ENCODE data around the gene ESRRA. TPM values are rescaled to one million over a fixed set of nuclear protein-coding genes. Genes with fewer than 3 reads are reported as not detected.
"Not testable (repeated sequence)": the region's sequence is repeated elsewhere in the genome, so short reads cannot be mapped to it uniquely, and the experiment has no call there.

The ESRRA gene
- total RNA-seq, 4 donors from 2014 or later, result 65.0 to 93.6 (median 74.3) TPM

DNA sequence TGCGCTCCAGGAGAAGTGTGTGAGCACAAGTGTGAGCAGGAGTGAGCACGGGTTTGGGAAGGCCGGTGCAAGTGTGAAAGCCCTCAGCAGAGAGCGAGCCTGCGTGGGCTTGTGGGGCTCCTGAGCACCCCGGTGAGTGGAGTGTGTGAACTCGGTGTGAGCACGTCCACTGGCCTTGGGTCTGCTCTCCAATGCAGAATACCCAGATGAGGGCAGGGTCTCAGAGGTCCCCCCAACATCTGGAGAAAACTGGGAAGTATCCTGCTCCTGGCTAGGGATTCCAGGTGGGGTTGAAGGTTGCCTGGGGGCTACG, 1.2 kb downstream of the ESRRA start:
- H3K36me3 ChIP-seq, result no peaks in the 10 kb centered on the region
- 23% methylated on average over 6 of the region's 9 CpGs for WGBS
- H3K27ac ChIP-seq, result peak overlapping the region; percentile 96
- no peaks in the 10 kb centered on the region for H3K9me3 ChIP-seq
- no peak for DNase-seq (ENCODE audit: low spot score in 2 of 2)
- H3K4me1 ChIP-seq, result peaks cover 39% of the 10 kb centered on the region
- no peak for TF ChIP-seq POLR2AphosphoS5 (IDR thresholded peaks at IDR 0.05)
- TF ChIP-seq POLR2A (IDR thresholded peaks at IDR 0.05), result no peak
- no peak for TF ChIP-seq EP300 (IDR thresholded peaks at IDR 0.05)
- TF ChIP-seq, protein P1, sequence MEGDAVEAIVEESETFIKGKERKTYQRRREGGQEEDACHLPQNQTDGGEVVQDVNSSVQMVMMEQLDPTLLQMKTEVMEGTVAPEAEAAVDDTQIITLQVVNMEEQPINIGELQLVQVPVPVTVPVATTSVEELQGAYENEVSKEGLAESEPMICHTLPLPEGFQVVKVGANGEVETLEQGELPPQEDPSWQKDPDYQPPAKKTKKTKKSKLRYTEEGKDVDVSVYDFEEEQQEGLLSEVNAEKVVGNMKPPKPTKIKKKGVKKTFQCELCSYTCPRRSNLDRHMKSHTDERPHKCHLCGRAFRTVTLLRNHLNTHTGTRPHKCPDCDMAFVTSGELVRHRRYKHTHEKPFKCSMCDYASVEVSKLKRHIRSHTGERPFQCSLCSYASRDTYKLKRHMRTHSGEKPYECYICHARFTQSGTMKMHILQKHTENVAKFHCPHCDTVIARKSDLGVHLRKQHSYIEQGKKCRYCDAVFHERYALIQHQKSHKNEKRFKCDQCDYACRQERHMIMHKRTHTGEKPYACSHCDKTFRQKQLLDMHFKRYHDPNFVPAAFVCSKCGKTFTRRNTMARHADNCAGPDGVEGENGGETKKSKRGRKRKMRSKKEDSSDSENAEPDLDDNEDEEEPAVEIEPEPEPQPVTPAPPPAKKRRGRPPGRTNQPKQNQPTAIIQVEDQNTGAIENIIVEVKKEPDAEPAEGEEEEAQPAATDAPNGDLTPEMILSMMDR (IDR thresholded peaks at IDR 0.05), result no peak
- H3K27me3 ChIP-seq, result no peaks in the 10 kb centered on the region
- H3K4me3 ChIP-seq, result peak overlapping the region; percentile 84

DNA sequence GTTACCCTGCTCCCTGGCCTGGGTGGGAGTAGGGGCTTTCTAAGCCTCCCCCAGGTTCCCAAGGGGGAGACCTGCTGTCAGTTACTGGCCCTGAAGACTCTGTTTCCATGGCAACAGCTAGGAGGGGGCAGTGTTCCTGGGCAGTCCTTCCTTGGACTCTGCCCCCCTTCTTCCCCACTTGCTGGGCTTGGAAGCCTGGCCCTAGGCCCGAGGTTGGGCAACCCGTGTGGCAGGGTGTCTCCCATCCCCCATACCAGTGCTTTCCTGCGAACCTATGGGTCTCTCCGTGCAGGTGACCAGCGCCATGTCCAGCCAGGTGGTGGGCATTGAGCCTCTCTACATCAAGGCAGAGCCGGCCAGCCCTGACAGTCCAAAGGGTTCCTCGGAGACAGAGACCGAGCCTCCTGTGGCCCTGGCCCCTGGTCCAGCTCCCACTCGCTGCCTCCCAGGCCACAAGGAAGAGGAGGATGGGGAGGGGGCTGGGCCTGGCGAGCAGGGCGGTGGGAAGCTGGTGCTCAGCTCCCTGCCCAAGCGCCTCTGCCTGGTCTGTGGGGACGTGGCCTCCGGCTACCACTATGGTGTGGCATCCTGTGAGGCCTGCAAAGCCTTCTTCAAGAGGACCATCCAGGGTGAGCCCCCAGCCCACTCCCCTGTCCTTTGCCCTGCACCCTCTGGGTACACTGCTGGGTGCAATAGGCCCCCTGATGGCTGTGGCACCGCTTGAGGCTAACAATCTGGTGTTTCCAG, 1.7 kb downstream of the ESRRA start:
- Histone ChIP-seq H3K4me3 (peak overlapping the region; percentile 84), H3K27me3 (no peaks in the 10 kb centered on the region), H3K4me1 (peaks cover 40% of the 10 kb centered on the region), H3K27ac (peak overlapping the region; percentile 96), H3K36me3 (no peaks in the 10 kb centered on the region), H3K9me3 (no peaks in the 10 kb centered on the region)
- no CpG with 5 or more reads among the region's 15 CpGs for WGBS
- TF ChIP-seq POLR2AphosphoS5 (IDR thresholded peaks at IDR 0.05) (no peak), EP300 (IDR thresholded peaks at IDR 0.05) (no peak)
- DNase-seq (ENCODE audit: low spot score in 2 of 2), result no peak

DNA sequence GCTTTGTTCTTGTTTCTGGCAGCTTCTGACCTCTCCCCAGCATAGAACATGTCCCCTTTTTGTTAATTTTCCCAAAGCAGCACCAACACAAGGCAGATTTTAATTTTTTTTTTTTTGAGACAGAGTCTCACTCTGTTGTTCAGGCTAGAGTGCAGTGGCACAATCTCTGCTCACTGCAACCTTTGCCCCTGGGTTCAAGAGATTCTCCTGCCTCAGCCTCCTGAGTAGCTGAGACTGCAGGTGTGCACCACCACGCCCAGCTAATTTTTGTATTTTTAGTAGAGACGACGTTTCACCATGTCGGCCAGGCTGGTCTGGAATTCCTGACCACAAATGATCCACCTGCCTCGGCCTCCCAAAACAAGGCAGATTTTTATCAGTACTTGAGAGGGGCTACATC, 2.5 kb downstream of the ESRRA start:
- H3K27ac ChIP-seq; H3K36me3 ChIP-seq; H3K9me3 ChIP-seq; H3K4me3 ChIP-seq; DNase-seq (ENCODE audit: low spot score in 2 of 2); H3K27me3 ChIP-seq: not testable (repeated sequence)
- 88% methylated on average over 5 of the region's 5 CpGs for WGBS
- peaks cover 47% of the 10 kb centered on the region for H3K4me1 ChIP-seq

DNA sequence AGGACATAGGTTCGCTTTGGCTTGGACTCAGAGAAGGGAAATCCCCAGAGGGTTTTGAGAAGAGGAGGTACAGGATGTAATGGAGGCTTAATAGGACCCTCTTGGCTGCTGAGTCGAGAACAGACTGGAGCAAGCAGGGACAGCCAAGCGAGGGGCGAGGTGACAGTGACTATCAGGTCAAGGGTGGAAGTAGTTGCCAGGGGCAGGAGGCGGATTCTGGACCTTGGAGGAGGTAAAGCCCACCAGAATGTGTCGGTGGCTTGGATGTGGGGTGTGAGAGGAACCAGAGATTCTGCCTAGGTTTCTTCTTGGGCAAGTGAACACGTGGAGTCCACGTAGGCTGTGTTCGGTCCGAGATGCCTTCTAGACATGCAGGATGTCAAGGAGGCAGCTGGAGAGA, 7.6 kb downstream of the ESRRA start:
- H3K4me1 ChIP-seq, result peaks cover 49% of the 10 kb centered on the region
- WGBS, result 74% methylated on average over 10 of the region's 10 CpGs
- H3K27me3 ChIP-seq, result no peaks in the 10 kb centered on the region
- peaks cover 22% of the 10 kb centered on the region for H3K36me3 ChIP-seq
- no peaks in the 10 kb centered on the region for H3K9me3 ChIP-seq
- no peak overlapping the region for H3K4me3 ChIP-seq
- peak overlapping the region; percentile 50 for H3K27ac ChIP-seq
- DNase-seq (ENCODE audit: low spot score in 2 of 2), result no peak
- TF ChIP-seq, protein P1 (IDR thresholded peaks at IDR 0.05), result no peak
- TF ChIP-seq POLR2A (IDR thresholded peaks at IDR 0.05), result no peak

DNA sequence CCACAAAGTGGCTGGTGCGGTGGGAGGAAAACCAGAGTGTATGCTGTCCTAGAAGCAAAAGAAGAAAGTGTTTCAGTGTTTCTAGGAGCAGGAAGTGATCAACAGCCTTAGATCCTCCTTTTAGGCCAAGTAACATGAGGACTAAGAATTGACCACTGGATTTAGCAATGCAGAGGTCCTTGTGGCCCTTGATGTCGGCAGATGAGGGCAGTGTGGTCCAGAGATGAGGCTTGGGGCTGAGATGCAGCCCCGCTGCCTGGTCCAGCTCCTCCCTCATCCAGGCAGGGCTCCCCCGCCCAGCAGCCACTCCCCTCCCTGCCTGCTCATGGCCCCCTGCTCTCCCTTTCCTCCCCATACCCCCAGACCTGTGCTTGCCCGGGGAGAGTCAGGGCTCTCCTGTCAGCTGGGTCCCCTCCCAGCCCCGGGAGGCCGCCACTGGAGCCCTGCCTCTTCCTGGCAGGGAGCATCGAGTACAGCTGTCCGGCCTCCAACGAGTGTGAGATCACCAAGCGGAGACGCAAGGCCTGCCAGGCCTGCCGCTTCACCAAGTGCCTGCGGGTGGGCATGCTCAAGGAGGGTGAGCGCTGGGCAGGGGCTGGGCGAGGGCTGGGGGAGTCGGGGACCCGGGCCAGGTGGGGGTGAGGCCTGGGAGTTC, 8.3 kb downstream of the ESRRA start:
- peak overlapping the region; percentile 50 for H3K27ac ChIP-seq
- H3K9me3 ChIP-seq, result no peaks in the 10 kb centered on the region
- H3K4me1 ChIP-seq, result peaks cover 52% of the 10 kb centered on the region
- WGBS, result 21% methylated on average over 10 of the region's 18 CpGs
- H3K27me3 ChIP-seq, result no peaks in the 10 kb centered on the region
- peak in 1 of 2 donors; percentile 85 for DNase-seq (ENCODE audit: low spot score in 2 of 2)
- peaks cover 22% of the 10 kb centered on the region for H3K36me3 ChIP-seq
- no peak for TF ChIP-seq POLR2AphosphoS5 (IDR thresholded peaks at IDR 0.05)
- TF ChIP-seq, protein P1 (IDR thresholded peaks at IDR 0.05), result no peak
- TF ChIP-seq EP300 (IDR thresholded peaks at IDR 0.05), result no peak
- no peak for TF ChIP-seq POLR2A (IDR thresholded peaks at IDR 0.05)
- H3K4me3 ChIP-seq, result no peak overlapping the region

DNA sequence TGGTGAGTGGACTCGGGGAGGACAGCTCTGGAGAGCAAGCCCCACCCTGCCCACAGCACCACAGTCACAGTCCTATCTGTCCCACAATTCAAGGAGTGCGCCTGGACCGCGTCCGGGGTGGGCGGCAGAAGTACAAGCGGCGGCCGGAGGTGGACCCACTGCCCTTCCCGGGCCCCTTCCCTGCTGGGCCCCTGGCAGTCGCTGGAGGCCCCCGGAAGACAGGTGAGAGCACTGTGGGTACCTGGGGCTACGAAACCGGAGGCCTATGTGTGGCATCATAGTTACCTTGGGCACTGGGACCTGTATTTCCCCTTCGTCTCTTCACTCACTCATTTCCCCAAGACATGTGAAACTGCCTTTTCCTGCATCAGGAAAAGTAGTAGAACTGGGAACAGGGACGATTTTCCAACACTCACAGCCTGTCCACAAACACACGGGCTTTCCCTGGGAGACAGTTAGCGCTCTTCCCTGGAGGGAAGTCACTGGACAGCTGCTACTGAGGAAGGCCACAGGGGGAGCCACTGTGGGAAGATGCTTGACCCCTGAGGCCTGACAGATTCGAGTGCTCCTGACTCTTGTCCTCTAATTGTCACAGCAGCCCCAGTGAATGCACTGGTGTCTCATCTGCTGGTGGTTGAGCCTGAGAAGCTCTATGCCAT, 9.0 kb downstream of the ESRRA start:
- H3K4me1 ChIP-seq, result peaks cover 58% of the 10 kb centered on the region
- no peaks in the 10 kb centered on the region for H3K9me3 ChIP-seq
- H3K36me3 ChIP-seq, result peaks cover 22% of the 10 kb centered on the region
- peak overlapping the region; percentile 50 for H3K27ac ChIP-seq
- no peak for DNase-seq (ENCODE audit: low spot score in 2 of 2)
- no peak overlapping the region for H3K4me3 ChIP-seq
- TF ChIP-seq, protein P1 (IDR thresholded peaks at IDR 0.05), result no peak
- TF ChIP-seq POLR2A (IDR thresholded peaks at IDR 0.05) (no peak), POLR2AphosphoS5 (IDR thresholded peaks at IDR 0.05) (no peak), EP300 (IDR thresholded peaks at IDR 0.05) (no peak)
- no peaks in the 10 kb centered on the region for H3K27me3 ChIP-seq
- WGBS, result 80% methylated on average over 14 of the region's 19 CpGs

Data from suprapubic skin (tissue), 4 donors.